Measurements from ENCODE around the gene GJA8.
A peak's percentile ranks its signal among the peaks of the same experiment; 100 is the strongest.
"Not testable (repeated sequence)": the region's sequence is repeated elsewhere in the genome, so short reads cannot be mapped to it uniquely, and the experiment has no call there.

GJA8 gene

DNA sequence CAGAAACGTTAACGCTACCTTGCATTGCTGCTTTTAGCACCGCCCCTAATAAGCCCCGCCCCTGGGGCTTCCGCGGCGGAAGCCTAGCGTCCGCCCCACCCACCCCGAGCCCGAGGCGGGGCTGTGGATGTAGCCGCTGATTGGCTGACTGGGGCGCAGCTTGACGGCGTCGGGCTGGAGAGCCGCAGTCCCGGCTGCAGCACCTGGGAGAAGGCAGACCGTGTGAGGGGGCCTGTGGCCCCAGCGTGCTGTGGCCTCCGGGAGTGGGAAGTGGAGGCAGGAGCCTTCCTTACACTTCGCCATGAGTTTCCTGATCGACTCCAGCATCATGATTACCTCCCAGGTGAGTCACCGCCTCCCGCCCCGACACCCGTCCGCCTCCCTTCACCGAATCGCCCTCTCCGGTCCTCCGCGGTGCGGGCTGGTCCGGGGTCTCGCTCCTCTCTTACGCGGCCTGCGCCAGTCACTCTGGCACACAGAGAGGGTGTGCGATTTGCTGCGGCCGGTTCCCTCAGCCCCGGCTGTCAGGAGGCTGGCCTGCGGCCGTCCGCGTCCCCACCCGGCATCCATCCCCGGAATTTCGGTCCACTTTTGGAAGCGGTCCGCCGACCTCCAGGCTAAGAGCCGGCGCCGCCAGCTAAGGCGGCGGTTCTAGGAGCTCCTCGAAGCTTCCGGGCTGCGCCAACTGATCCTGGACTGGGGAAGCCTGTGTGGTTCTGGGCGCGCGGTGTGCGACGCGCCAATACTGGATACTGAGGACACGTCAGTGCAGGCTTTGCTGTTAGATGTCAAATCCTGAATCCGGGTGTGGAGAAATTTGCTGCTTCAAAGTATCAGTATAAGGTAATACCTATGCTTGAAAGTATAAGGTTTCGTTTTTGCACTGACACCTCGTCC is 25.9 kb downstream of the GJA8 start, which contains the start of gene GPR89B:
TSS of gene GPR89B (plus strand) at position 185 of the 897 bp plus-strand sequence. CDS start at position 302, 117 bp downstream.
- peak; percentile 85 for DNase-seq

DNA sequence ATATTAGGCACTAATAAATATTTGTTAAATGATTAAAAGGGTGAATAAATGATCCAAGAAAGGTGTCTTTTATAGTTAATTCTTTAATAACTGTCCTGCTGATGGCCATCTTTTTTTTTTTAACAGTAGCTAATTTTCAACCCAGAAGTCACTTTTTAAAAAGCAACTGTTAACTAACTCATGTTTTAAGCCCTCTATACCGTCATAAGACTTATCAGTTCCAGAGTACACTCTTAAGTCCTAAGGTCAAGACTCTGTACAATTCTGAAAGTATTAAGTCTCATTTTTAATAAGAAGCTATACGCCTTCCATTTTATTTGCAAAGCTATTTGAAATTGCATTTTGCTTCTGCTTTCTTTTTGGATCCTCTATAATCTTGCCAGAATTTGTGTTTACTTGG is 28.5 kb downstream of the GJA8 start:
- DNase-seq, result not testable (repeated sequence)

DNA sequence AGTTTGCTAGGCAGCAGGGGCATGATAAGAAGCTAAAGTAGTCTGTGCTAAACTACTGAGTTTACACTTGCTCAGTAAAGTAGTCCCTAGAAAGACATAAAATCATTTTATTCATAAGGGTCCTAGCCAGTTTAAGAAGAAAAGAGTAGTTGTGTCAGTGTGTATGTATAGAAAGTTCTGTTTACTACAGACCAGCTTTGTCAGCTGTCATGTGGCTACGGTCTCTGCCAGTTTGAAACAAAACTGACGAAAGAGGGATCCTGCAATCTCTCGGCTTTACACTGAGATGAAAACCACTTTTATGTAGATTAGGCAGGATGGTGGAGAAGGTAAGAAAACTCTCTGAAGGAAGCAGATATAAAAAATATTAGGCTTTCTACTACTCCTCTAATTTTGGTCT is 32.7 kb downstream of the GJA8 start:
- not testable (repeated sequence) for DNase-seq

- not testable (repeated sequence) for DNase-seq
Measured at GRCh38 chr1:147940456-147940855, 37.9 kb downstream of the GJA8 start.

- not testable (repeated sequence) for DNase-seq
Measured at GRCh38 chr1:147942563-147942962, 40.0 kb downstream of the GJA8 start.

DNA sequence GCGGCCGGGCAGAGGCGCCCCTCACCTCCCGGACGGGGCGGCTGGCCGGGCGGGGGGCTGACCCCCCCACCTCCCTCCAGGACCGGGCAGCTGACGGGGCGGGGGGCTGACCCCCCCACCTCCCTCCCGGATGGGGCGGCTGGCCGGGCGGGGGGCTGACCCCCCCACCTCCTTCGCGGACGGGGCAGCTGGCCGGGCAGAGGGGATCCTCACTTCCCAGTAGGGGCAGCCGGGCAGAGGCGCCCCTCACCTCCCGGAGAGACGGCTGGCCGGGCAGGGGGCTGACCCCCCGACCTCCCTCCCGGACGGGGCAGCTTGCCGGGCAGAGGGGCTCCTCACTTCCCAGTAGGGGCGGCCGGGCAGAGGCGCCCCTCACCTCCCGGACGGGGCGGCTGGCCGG is 46.9 kb downstream of the GJA8 start:
- DNase-seq, result not testable (repeated sequence)
